ENCODE data around the gene MYOF.
"Not testable (repeated sequence)": the region's sequence is repeated elsewhere in the genome, so short reads cannot be mapped to it uniquely, and the experiment has no call there.

MYOF gene

GRCh38 chr10:93481637-93482144 is 443 bp downstream of the MYOF start:
- in situ Hi-C loops (cut with MboI; ENCODE audit: low sequenced_read_pairs): no loop called here

DNA sequence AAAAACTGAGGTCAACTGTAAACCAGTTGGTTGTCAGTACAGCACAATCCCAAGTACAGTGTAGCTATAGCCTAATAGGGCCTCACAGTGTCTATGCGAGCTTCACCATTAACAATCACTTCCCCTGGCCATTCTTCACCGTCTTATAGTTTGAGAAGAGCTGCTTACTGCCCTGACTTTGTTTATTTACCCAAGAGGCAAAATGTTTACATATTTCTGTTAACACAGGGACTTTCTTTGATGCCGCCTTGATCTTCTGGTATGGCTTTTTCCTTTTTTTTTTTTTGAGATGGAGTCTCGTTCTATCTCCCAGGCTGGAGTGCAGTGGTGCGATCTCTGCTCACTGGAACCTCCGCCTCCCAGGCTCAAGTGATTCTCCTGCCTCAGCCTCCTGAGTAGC is 3.3 kb downstream of the MYOF start:
- in situ Hi-C loops (cut with MboI; ENCODE audit: low sequenced_read_pairs): loop anchor here (5.0 kb wide), 1 partner anchor 102 kb away; no protein-coding TSS in a partner anchor

GRCh38 chr10:93476756-93477155 is 5.4 kb downstream of the MYOF start:
- in situ Hi-C loops (cut with MboI; ENCODE audit: low sequenced_read_pairs): loop anchor here (5.0 kb wide), 1 partner anchor 99 kb away; no protein-coding TSS in a partner anchor

GRCh38 chr10:93475871-93476270 is 6.3 kb downstream of the MYOF start:
- in situ Hi-C loops (cut with MboI; ENCODE audit: low sequenced_read_pairs): loop anchor here (5.0 kb wide), 1 partner anchor 99 kb away; no protein-coding TSS in a partner anchor

DNA sequence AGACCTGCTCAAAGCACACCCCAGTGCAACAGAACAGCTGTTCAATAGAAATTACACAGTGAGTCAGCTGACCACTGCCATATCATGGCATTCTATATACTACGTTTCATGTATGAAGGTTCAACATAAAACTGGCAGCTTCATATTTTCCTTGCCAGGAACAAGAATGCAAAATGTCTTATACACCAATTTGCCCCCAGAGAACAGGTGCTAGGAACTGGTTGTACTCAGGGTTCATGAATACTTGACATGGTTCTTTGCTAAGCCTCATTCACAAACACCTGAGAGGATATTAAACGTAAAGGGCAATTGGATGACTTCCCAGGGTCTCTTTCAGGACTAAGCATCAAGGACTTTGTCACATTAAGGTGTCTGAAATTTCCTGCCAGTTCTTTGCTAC is 6.9 kb downstream of the MYOF start:
- in situ Hi-C loops (cut with MboI; ENCODE audit: low sequenced_read_pairs): loop anchor here (5.0 kb wide), 1 partner anchor 98 kb away; no protein-coding TSS in a partner anchor

GRCh38 chr10:93473804-93474472 is 8.2 kb downstream of the MYOF start:
- in situ Hi-C loops (cut with MboI; ENCODE audit: low sequenced_read_pairs): no loop called here

GRCh38 chr10:93473161-93473560 is 9.0 kb downstream of the MYOF start:
- in situ Hi-C loops (cut with MboI; ENCODE audit: low sequenced_read_pairs): no loop called here

- in situ Hi-C loops (cut with MboI; ENCODE audit: low sequenced_read_pairs): no loop called here
Measured at GRCh38 chr10:93471110-93471651, 11.0 kb downstream of the MYOF start.

DNA sequence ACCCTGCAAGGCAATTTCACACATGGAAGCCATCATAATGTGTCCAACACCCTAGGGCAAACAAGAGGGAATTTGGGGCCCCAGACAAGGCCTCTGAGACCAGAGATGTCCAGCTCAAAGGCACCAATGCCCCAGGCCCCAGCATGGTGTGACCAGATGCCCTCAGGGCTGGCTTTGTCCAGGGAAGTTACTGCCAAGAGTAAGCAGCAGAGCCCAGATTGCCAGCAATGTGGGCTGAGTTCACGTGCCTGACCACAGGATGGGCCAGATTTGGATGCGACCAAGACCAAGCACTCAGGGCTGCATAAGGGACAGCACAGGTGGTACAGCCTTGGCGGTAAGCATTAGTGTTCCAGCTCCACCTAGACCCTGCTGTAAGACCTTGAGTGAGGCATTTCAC is 12.7 kb downstream of the MYOF start:
- in situ Hi-C loops (cut with MboI; ENCODE audit: low sequenced_read_pairs): no loop called here

DNA sequence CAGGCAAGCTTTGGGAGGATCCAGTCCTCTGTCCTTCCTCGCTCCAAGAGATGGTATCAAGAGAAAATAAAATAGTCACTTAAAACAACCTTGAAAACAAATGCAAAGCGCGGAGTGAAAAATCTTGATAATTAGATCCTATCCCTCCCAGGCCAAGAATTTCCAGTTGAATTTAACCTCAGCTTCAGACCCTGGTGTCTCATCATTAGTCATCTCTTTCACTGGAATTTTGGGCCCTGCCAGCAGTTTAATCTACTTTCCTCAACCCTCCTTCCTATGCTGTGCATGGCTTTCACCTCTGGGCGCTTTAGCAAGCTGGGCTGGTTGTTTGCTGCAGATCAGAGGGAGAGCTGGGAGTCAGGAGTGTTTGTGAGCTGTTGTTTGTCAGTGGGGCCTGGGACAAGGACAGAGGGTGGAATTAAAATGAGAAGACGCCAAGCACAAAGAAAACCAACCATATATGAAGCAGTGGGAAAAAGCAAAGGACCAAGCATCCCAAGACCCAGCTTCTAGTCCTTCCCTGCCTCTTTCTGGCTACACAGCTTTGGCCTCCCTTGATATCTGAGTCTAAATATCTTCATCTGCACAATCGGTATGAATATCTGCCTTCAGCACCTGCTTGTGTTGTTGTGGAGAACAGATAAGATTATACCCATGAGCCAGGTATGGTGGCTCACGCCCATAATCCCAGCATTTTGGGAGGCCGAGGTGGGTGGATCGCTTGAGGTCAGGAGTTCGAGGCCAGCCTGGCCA is 13.5 kb downstream of the MYOF start:
- in situ Hi-C loops (cut with MboI; ENCODE audit: low sequenced_read_pairs): no loop called here

DNA sequence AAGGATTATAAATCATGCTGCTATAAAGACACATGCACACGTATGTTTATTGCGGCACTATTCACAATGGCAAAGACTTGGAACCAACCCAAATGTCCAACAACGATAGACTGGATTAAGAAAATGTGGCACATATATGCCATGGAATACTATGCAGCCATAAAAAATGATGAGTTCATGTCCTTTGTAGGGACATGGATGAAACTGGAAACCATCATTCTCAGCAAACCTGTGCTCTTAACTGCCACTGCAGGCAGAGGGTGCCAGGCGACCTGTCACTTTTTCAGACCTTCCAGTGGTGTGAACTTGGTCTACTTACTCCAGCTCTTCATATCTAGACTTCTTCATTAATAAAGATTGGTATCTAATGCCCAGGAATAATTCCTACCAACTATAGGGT is 14.5 kb downstream of the MYOF start:
- in situ Hi-C loops (cut with MboI; ENCODE audit: low sequenced_read_pairs): not testable (repeated sequence)

- in situ Hi-C loops (cut with MboI; ENCODE audit: low sequenced_read_pairs): no loop called here
Measured at GRCh38 chr10:93465806-93466675, 16.1 kb downstream of the MYOF start.

DNA sequence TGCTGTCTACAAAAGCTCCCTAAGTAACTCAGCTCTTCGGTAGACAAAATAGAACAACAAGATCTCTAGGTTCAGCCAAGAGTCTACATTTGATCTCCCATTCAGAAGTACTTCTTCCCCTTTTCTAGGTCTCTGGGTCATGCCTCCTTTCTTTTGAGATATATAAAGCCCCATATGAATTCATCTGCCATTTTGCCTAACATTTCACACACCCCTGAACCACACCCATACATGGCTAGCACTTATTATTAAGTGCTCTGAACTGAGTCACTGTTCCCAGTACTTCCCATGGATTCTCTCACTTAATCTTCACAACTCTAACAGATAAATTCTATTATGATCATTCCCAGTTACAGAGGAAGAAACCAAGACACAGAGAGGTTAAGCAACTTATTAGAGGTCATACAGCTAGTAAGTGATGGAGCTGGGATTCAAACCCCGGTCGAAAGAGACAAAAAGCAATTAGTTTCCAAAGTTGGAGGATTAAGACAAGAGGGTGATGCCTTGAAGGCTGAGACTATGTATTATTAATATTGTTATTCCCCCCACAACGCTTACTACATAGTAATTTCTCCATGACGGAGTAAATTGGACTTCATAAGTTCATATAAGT is 17.3 kb downstream of the MYOF start:
- in situ Hi-C loops (cut with MboI; ENCODE audit: low sequenced_read_pairs): no loop called here

DNA sequence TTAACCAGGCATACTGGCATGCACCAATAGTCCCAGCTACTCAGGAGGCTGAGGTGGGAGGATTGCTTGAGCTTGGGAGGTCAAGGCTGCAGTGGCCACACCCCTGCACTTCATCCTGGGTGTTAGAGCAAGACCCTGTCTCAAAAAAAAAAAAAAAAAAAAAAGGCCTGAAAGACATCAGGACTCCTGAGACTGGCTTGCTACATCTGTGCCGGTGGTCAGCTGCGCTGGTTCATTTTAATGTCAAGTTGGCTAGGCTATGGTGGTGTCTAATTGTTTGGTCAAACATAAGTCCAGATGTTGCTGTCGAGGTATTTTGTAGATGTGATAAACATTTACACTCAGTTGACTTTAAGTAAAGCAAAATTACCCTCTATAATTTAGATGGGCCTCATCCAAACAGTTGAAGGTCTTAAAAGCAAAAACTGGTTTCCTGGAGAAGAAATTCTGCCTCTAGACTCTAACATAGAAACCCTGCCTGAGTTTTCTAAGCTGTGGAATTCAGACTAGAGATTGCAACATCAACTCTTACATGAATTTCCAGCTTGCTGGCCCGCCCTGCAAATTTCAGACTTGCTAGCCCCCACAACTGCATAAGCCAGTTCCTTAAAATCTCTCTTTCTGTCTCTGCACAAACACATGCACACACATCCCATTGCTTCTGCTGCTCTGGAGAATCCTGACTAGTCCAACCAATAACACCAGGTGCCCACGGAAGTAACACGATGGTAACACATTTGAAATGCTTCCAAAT is 18.2 kb downstream of the MYOF start:
- in situ Hi-C loops (cut with MboI; ENCODE audit: low sequenced_read_pairs): no loop called here

DNA sequence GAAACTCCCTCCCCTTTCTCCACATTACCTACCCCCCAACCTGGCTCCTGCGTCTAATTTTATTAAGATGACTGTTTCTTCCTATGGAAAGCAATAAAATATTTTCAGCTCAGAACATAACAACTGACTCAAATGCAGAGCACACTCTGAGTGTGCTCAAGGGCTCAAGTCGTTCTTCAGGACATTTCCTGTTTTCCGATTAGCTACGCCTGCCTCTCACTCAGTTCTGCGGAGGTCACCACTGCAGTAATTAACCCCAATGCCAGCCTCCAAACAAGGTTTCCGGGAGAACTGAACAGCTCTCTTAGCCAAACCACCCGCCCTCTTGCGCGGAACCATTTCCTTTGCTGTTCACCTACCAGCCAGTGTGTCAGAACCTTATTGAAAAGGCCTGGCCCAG is 19.3 kb downstream of the MYOF start:
- in situ Hi-C loops (cut with MboI; ENCODE audit: low sequenced_read_pairs): no loop called here

DNA sequence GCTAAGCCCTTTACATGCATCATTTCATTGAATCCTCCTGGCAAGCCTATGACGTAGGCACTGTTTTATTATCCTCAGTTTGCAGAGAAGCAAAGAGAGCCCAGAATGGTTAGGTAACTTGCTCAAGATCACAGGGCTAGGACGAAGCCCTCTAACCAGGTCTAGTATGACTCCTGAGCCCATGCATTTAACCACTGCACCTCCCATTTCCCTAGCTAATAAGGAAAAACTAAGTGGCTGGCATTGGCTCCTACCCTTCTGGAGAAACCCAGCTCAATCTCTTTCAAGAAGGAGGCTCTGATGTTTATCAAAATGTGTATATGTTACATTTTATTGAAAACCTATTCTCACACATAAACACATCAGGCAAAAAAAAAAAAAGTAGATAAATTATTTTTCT is 19.8 kb downstream of the MYOF start:
- in situ Hi-C loops (cut with MboI; ENCODE audit: low sequenced_read_pairs): no loop called here

DNA sequence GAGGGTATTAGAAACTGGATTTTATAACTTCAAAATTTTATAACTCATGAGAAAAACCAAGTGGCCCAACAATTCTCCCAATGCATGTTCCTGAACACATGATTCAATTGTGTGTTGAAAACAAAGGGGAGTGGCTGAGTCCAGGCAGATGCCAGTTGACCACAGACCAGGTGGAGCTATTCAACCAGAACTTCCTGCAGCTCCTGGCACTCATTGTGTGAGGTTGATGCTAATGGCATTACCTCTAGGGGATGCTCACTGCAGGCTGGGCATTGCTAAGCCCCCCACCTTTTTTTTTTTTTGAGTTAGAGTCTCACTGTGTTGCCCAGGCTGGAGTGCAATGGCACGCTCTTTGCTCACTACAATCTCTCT is 20.3 kb downstream of the MYOF start:
- in situ Hi-C loops (cut with MboI; ENCODE audit: low sequenced_read_pairs): no loop called here

GRCh38 chr10:93461109-93461806 is 20.9 kb downstream of the MYOF start:
- in situ Hi-C loops (cut with MboI; ENCODE audit: low sequenced_read_pairs): no loop called here

DNA sequence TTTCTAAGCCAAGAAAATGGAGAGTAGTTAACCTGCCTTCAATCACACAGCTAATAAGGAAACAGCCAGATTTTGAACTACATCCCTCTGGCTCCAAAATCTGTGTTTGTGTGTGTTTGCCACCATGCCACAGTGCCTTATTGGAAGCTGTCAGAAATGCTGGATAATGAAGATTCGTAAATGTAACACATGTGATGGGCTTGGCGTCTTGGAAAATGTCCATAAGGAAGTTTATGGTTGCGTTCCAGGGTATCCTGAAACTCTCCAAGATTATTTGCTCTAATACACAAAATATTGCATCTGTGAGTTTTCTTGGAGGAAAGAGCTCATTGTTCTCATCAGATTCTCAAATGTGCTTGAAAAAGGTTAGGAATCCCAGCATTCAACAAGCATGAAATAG is 22.7 kb downstream of the MYOF start:
- in situ Hi-C loops (cut with MboI; ENCODE audit: low sequenced_read_pairs): no loop called here
